Fibroblast of skin of left quadriceps (primary cell): ENCODE results near the gene AUTS2.

Experiments used
- DNase-seq, 2 experiments: peaks; one replicate each; pipeline ENCODE4 v3.0.0-alpha.2; 2013; ENCODE audit warnings: low read depth in 2 of 2

Gene AUTS2

DNA sequence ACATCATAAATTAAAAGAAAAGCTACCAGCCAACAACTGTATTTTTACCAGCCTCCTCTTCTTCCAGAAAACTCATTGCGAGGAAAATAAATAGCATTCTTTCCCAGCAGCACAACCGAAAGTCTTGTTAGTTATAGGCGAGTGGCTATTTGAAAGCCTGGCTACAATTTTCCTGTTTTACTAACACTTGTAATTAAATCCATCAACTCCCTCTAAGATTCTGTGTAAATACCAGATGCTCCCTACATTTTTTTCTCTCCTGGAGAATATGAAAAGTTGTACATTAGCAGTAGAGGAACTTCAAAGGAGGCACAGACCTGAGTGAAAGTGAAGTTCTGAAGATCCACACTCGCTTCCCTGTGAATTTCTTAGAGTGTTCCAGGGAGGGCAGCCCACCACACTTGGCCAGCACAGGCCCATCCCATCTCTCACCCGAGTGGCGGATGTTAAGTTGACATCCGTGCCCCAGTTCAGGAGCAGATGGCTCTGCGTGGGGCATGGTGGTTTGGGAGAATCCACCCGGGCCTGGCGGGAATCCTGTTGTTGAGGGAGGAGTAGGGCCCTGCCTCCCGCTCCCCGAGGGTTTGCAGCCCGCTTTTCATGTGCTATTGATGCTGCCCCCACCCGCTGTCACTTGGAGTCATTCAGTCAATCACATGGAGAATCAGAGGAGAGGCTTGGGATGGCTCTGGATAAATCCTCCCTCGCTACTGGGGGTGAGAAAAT, 1082.6 kb downstream of the AUTS2 start:
- no peak for DNase-seq

DNA sequence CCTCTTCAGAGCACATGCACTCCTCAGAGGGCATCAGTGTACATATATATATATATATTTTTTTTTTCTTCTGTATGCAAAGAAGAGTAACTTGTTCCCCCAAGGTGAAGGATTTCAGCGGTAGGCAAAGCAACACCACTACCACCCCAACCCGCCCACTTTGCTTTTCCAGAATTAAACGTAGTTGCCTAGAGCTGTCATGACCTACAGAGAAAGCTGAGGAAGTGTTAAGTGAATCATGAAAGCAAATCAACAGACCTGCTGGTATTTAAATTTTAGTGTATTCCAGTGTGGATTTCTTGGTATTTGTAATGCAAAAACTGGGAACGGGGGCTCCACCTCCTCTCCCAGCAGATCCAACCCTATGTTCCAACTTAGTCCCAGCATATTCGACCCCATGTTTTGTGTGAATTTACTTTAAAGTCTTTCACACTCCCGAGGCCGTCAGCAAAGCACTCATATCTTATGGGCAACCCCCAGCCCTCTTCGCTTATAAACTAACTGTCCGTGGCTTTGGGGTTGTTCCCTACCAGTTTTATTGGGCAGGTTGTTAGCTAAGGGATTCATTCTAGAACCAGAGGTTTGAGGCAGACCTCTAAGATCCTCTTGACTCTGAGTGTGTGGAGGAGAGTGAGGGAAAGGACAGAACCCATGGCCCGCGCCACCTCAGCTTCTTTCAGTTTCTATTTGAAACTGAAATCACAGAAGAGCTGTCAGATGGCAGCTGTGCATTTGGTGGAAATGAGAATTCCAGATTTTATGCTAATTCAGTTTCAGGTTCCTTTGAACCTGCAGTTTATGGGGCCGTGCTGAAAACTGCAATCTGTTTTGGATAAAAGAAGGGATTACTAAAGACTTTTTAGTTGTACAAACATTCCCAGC, 1083.4 kb downstream of the AUTS2 start:
- DNase-seq, result no peak

DNA sequence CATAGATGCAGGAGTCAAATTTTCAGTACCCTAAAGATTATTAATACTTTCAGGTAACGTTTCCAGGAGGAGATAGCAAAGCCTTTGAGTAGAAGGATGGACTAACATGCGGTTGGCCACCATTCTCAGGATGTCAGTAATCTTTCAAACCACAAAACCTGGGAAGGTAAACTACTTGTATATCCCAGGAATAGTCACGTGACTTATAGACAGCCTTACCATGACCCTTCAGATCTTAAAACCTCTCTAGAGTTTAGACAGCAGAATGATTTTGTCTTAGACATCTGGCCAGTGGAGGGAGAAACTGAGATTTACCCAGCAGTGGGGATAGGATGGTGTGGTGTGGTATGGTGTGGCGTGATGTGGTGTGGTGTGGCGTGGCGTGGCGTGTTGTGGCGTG, 1085.9 kb downstream of the AUTS2 start:
- DNase-seq, result no peak

DNA sequence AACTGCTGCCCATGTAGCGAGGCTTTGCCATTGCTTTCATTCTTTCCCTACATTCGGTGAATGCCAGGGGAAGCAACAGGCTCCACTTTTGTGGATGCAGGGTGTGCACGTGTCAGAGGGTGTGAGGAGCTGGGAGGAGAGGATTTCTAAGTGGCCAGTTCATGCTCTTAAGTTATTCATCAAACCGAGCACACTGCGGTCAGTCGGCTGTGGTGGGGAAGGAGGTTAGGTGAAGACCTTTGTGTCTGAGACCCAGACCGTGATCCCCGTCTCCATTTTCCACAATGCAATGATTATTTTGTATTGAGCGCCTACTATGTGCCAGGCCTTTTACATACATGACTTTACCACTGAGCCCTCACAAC, 1095.0 kb downstream of the AUTS2 start:
- DNase-seq, result no peak

DNA sequence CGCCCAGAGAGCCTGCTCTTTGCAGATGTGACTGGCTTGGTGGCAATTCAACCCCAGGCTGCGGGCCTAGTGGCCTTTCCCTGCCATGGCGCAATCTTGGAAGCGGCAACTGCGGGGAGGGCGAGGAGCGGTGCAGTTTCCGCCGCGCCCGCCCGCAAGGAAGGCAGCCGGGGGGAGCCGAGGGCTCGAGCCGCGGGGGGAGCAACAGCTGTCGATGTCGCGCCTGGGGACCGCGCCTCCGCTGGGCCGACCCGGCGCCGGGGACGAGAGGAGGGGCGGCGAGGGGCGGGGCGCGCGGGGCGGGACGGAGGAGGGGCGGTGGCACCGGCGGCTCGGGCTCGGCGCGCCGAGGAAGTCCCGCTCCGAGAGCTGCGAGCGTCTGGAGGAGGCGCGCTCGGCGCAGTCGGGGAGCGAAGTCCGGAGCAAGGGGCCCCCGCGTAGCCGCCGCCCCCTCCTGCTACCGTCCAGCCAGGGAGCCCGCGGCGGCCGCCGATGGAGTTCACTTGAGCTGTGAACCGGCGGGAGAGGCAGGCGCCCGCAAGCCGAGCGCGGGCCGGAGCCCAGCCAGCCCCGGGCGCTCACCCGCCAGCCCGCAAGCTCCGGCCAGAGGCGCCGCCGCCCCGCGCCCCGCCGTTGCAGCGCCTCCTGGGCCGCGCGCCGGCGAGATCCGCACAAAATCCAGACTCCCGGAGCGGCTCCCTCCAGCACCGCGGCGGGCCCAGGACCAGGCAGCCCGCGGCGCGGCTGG, 1095.6 kb downstream of the AUTS2 start:
- DNase-seq, result no peak

DNA sequence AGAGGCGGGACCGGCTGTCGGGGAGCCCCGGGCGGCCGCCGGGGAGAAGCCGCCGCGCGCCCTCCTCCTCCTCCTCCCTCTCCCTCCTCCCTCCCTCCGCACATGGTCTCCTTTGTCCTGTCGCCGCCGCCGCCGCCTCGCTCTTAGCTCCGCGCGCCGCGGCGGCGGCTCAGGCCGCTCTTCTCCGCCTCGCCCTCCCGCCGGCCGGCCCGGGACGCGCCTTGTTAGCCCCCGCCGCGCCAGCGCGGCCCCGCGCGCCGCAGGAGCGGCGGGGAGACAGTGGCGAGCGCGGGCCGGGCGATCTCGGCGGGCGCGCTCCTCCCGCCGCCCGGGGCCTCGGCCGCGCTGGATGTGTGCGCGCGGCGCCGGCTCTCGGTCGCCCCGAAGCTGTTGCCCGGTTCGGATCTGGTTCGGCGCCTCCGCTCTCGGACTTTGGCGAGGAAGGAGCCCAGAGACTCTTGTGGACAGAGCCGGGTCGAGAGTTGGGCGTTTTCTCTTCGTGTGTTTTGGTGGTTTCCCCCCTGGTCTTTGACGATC, 1096.2 kb downstream of the AUTS2 start:
- DNase-seq, result no peak

DNA sequence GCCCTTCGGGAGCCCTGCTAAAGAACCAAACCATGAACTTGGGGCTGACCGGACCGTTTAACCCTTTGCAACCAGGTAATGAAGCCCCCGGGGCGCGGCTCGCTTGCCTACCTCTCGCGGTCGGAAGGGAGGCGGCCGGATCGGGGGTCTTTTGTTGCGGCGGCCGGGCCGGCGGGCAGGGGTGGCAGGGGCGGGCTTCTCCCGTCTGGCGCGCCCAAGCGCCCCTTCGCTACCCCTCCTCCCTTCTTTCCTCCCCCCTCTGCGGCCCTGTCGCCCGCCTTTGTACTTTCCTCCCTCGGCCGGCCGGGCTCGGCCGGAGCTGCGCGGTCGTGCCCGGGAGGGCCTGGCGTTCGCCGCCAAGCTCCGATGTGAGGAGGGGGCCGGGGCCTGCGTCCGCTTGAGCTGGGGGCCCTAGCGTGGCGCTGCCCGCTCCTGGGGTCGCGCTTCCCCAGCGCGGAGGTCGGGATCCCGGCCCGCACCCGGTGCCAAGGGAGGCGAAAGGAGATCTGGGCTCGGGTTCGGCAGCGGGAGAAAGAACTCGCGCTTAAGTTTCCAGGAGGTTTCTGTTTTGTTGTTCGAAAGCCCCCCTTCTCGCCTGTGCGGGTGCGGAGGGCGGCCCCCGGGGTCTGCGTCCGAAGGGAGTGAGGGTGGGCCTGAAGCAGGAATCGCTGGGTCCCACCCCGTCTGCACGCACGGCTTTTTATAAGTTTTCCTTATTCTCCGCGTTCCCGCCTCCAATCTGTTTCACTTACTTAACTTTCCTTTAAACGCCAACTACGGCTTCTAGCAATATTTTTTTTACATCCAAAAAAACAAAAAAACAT, 1096.9 kb downstream of the AUTS2 start:
- no peak for DNase-seq

DNA sequence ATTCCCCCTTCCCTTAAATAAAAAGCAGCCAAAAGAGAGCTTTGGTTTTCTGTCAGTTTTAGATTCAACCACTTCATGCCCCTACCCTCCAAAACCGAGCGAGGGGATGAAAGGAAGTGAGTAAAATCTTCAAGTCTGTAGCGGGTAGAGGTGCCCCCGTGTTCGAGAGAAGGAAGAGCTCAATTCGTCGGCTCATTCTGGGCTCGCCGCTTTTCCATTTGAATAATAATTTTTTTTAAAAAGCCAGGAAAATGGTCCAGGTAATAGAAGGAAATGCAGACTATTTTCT, 1097.5 kb downstream of the AUTS2 start:
- DNase-seq, result no peak

DNA sequence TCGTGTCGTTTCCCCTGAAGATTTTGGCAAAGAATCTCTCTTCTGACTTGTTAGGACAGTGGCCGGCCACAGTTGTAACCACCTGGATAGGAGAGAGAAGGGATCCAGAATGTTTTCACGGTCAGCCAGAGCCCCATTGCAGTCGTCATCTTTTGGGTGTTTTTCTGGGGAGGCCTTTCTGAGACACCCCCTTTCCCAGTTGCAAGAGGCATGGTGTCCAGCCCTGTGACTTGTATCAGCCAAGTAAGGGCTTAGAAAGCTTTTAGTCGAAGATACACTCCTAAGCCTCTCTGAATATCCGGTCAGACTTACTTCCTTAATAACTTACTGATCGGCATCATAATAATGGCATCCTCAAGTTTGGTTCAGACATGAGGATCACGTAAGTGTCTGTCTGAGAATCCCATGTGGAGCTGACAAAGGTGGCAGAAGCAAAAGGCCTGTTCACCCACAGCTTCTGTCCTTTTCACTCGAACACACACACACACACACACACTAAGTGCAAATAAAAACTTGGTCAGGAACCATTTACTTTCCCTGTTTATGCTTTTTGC, 1098.0 kb downstream of the AUTS2 start:
- DNase-seq, result no peak

DNA sequence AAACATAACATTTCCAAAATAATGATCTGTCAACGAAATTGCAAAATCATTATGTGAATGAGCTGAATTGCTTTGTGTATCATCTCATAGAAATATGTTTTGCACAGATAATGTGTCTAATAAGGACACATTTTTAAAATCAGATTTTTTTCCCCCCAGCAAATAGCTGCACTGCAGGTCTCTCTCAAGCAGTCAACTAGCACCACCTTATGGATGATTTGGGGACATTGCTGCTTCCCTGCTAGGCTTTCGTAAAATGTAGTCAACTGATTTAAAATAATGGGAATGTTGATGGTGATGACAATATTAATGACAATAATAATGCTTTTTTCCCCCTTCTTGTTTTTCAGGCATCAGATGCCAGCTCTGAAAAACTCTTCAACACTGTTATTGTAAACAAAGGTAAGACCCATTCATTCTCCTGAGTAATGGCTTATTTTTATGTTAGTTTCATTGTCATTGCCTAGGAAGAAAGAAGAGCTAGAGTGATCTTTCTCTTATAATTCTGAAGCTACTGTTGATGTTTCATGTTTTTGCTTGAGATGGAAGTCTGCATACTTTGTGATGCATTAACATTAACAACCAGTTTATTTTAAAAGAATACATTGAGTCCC, 1100.1 kb downstream of the AUTS2 start:
- DNase-seq, result peak in 1 of 2 experiments; percentile 47

DNA sequence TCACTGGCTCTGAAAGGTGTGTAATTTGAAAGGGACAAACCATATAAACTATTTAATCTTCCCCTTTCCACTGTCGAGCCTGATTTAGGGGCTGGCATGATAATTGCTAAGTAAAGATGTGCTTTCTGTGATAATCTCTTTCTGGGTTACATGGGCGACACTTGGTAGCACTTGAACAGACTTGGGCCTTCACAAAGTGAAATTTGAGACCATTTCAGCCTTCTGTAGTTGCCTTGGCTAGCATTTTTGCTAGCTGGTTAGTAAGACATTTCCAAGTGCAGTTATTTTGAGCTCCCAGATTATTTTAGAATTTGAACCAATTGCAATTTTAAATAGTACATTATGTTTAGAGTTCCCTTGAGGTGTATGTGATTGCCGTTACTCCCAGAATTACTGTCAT, 1101.0 kb downstream of the AUTS2 start:
- no peak for DNase-seq

DNA sequence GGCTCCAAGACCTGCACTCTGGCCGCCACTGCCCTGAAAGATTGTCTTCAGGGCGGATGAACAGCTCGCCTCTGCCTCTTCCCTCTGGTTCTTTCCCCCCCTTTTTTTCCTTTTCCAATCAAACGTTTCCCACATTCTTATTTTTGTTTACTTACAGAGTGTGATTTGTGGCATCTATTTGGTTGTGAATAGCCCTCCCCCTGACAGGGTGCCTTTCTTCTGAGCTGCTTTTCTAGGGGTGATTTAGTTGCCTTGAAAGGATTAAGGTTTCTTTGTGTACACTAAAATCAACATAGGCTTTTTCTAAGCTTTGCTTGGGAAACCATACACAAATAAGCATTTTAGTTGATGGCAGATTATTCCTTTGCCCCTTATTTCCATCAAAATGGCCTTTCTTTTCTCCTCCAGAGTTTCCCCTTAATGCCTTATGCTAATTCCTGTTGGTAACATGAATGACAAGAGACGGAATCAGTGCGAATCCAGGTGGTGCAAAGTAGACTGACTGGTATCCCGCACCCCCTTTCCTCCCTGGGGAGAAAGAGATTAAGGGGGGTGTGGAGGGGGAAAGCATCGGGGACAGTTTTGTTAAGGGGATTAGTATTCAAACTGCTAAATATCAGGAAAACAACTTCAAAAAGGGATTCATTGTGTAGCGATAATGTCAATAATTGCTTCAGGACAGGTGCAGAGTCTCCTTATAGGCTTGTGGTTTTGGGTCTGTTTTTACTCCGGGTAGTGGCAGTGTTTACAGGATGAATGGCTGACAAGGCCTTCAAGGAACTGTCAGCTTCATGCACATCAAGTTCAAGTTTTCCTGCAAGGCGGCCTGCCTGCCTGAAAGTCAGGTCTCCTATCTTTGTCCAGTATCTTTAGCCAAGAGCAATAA, 1102.0 kb downstream of the AUTS2 start:
- DNase-seq, result no peak

DNA sequence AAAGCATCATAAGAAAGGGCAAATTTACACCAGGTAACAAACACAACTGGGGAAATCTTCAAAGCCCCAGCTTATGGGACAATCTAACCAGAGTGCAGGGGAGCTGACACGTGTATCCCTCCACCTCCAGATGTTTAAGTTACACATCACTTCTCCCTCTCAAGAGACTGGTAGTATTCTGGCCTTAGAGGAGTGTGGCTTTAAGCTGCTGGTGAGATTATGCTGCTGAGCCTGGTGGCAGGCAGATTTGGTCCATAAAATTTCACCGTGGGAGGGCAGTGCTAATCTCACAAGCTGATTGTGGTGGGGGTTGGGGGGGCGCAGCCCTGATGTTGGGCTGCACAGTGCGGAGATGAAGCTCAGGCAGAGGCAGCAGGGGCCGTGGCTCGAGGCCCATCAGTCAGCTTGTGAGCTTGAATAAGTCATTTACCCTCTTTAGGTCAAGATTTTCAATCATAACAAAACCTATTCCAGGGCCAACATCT, 1102.7 kb downstream of the AUTS2 start:
- no peak for DNase-seq

DNA sequence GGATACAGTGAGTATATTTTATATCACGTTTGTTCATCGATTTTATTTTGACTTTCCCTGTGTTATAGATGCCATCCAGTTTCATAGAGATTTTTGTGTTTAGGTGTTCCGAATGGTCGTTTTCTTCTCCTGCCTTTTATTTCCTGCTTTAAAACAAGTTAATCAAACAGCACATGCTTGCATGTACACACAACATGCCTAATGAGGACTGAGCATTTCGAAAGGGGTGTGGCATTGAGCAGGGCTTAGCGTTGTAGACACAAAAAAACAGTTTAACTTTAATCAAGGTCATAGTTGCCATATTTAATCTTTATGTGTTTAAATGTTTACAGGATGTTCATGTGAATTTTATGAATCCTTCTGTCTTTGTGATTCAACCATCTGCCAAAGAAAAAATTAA, 1103.2 kb downstream of the AUTS2 start:
- no peak for DNase-seq

DNA sequence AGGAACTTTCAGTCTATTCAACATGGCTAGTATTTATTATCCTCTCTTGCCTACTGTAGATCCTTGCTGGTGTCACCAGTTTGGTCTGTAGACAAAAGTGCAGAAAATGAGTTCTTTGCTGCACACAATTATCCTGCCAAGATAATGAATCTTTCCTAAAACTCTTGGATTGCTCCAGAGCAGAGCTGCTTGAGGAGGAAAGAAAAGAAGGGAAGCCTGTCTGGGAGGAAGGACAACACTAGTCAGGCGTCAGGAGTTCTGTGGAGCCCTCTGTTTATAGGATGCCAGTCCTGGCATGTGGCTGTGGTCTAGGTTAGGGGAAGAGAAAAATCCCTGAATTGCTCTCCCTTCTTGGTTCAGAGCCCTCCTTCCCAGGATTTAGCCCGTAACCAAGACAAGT, 1103.7 kb downstream of the AUTS2 start:
- no peak for DNase-seq

DNA sequence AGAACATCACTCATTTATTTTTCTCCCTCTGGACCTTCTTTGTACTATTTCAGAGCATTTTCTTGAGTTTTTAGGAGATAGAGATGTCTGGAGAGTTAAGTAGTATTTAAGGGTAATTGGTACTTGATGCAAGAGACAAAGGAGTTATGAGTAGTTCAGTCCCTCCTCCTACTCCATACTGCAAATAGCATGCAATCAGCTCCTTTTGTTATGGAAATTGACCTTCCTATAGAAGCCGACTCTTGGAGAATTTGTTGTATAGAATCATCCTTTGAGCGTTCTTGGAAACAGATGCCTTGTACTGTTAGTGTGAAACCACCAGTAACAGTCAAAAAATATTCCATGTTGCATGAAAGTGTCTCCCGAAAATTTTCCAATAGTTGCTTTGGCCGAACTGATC, 1105.5 kb downstream of the AUTS2 start:
- no peak for DNase-seq

DNA sequence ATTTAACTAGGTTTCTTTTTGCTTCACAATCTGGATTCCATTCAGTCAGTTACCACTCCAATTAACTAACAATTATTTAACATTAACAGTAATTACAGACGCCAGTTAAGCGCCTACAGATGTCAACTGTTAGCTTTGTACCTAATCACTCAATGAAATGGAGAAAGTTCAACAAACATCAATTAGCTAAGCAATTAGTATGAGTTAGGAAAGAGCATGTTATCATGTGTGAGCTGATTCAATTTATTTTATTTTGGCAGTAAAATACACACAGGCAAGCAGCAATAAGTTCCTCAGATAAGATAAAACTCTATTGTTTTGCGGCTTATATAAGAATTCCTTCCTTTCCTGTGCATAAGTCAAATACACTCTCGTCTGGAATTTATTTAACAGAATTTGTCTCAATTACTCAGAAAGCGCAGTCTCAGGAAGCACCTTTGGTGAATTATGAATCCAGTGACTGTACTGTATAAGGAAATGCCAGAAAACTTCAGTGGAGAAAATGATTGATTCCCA, 1106.6 kb downstream of the AUTS2 start:
- DNase-seq, result no peak

DNA sequence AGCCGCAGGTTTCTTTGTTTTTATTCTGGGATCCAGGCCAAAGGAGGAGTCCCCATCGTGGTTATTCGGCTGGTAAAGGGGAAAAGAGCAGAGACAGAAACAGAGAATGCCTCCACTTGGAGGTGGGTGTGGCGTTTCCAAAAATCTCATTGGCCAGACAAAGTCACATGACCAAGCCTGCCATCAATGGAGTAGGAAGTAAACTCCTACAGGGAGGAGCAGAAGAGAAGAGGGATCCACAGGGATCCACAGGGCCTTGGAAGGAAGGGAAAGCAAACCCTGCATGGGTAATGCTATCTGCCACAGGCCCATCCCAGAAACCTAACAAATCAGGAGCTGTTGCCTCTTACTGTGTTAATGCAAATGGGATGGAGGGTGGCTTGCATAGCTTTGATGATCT, 1107.9 kb downstream of the AUTS2 start:
- no peak for DNase-seq

DNA sequence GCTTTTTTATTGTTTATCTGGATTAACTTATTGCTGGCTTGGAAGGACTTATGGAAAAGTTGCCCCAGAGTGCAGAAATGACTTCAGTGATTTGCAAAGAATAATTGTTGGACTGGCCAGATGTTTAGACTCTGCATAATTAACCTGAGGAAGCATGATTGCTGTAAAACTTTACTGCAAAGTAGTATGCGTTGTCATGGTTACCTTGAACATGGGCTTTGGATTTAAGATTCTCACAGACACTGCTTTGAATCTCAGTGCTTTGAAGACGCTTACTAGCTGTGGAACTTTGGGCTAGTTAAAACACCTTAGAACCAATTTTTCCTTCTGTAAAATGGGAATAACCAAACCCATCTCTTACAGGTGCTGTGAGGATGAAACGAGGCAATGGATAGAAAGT, 1108.4 kb downstream of the AUTS2 start:
- DNase-seq, result no peak
